ENCODE results near the gene ZBTB33. TPM values are rescaled to one million over a fixed set of nuclear protein-coding genes. Genes with fewer than 3 reads are reported as not detected.

Gene ZBTB33
- total RNA-seq, 2 donors from 2014 or later = 20.5 to 21.3 TPM

- intact Hi-C loops (cut with DNase I) = no loop called here
- Histone ChIP-seq H3K4me3 (no peak overlapping the region), H3K27me3 (replicated peaks; ENCODE audit: insufficient read depth) (no peaks in the 10 kb centered on the region), H3K9me3 (no peaks in the 10 kb centered on the region), H3K27ac (no peak overlapping the region), H3K36me3 (no peaks in the 10 kb centered on the region), H3K4me1 (replicated peaks) (no peaks in the 10 kb centered on the region)
- no peak for TF ChIP-seq POLR2A (IDR thresholded peaks at IDR 0.05)
- TF ChIP-seq, protein P1, sequence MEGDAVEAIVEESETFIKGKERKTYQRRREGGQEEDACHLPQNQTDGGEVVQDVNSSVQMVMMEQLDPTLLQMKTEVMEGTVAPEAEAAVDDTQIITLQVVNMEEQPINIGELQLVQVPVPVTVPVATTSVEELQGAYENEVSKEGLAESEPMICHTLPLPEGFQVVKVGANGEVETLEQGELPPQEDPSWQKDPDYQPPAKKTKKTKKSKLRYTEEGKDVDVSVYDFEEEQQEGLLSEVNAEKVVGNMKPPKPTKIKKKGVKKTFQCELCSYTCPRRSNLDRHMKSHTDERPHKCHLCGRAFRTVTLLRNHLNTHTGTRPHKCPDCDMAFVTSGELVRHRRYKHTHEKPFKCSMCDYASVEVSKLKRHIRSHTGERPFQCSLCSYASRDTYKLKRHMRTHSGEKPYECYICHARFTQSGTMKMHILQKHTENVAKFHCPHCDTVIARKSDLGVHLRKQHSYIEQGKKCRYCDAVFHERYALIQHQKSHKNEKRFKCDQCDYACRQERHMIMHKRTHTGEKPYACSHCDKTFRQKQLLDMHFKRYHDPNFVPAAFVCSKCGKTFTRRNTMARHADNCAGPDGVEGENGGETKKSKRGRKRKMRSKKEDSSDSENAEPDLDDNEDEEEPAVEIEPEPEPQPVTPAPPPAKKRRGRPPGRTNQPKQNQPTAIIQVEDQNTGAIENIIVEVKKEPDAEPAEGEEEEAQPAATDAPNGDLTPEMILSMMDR (IDR thresholded peaks at IDR 0.05) = no peak
- TF ChIP-seq POLR2AphosphoS5 (IDR thresholded peaks at IDR 0.05) = no peak
- no peak for DNase-seq (ENCODE audit: low spot score)
- WGBS = 83% methylated on average over 6 of the region's 6 CpGs
Measured at GRCh38 chrX:120235284-120235683, 15.3 kb upstream of the ZBTB33 start.

GRCh38 chrX:120236687-120237479 is 13.7 kb upstream of the ZBTB33 start:
- H3K36me3 ChIP-seq = no peaks in the 10 kb centered on the region
- no peak for DNase-seq (ENCODE audit: low spot score)
- H3K27ac ChIP-seq = no peak overlapping the region
- no peak overlapping the region for H3K4me3 ChIP-seq
- H3K27me3 ChIP-seq (replicated peaks; ENCODE audit: insufficient read depth) = no peaks in the 10 kb centered on the region
- no peaks in the 10 kb centered on the region for H3K4me1 ChIP-seq (replicated peaks)
- TF ChIP-seq POLR2A (IDR thresholded peaks at IDR 0.05) (no peak), POLR2AphosphoS5 (IDR thresholded peaks at IDR 0.05) (no peak)
- TF ChIP-seq, protein P1 (IDR thresholded peaks at IDR 0.05) = no peak
- intact Hi-C loops (cut with DNase I) = no loop called here
- no peaks in the 10 kb centered on the region for H3K9me3 ChIP-seq
- WGBS = 90% methylated on average over 3 of the region's 3 CpGs

DNA sequence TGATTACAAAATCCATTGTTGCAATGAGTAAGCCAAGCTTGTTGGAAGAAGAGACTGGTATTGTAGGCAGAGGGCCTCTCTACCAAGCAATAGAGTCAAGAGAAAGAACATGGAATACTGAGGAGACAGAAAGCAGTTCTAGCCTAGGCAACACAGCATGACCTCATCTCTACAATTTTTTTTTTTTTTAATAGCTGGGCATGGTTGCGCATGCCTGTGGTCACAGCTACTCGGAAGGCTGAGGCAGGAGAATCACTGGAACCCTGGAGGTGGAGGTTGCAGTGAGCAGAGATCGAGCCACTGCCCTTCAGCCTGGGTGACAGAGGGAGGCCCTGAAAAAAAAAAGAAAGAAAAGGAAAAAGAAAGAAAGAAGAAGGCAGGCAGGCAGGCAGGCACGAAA is 11.7 kb upstream of the ZBTB33 start:
- no peaks in the 10 kb centered on the region for H3K9me3 ChIP-seq
- intact Hi-C loops (cut with DNase I) = no loop called here
- no peak for DNase-seq (ENCODE audit: low spot score)
- H3K4me3 ChIP-seq = no peak overlapping the region
- H3K4me1 ChIP-seq (replicated peaks) = no peaks in the 10 kb centered on the region
- H3K27ac ChIP-seq = no peak overlapping the region
- WGBS = 95% methylated on average over 4 of the region's 4 CpGs
- H3K36me3 ChIP-seq = no peaks in the 10 kb centered on the region
- TF ChIP-seq POLR2A (IDR thresholded peaks at IDR 0.05) (no peak), POLR2AphosphoS5 (IDR thresholded peaks at IDR 0.05) (no peak)
- TF ChIP-seq, protein P1 (IDR thresholded peaks at IDR 0.05) = no peak
- H3K27me3 ChIP-seq (replicated peaks; ENCODE audit: insufficient read depth) = no peaks in the 10 kb centered on the region

DNA sequence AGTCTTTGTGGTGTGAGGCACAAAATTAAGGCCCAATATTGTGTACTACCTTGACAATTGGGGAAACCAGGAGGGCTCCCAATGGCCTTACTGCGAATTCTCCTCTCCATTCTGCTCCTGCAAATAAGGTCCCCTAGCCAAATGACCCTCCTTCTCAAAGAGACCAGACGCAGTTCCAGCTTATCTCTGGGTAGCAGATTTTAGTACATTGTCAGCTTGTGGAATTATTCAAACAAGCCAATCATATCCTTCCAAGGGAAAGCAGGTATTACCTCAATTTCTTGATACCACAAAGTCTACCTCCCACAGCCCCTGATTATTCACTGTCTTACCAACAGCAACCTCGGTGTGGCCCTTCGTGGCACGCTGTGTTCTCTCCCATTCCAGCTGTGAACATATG is 7.8 kb upstream of the ZBTB33 start:
- 89% methylated on average over 4 of the region's 5 CpGs for WGBS
- intact Hi-C loops (cut with DNase I) = no loop called here
- no peak overlapping the region for H3K4me3 ChIP-seq
- no peaks in the 10 kb centered on the region for H3K27me3 ChIP-seq (replicated peaks; ENCODE audit: insufficient read depth)
- no peak for TF ChIP-seq POLR2A (IDR thresholded peaks at IDR 0.05)
- H3K9me3 ChIP-seq = no peaks in the 10 kb centered on the region
- no peaks in the 10 kb centered on the region for H3K4me1 ChIP-seq (replicated peaks)
- no peak for DNase-seq (ENCODE audit: low spot score)
- H3K36me3 ChIP-seq = no peaks in the 10 kb centered on the region
- no peak overlapping the region for H3K27ac ChIP-seq

GRCh38 chrX:120244395-120244734 is 6.2 kb upstream of the ZBTB33 start:
- H3K27me3 ChIP-seq (replicated peaks; ENCODE audit: insufficient read depth) = no peaks in the 10 kb centered on the region
- H3K27ac ChIP-seq = peak overlapping the region; percentile 78 to 80
- TF ChIP-seq POLR2AphosphoS5 (IDR thresholded peaks at IDR 0.05) (no peak), POLR2A (IDR thresholded peaks at IDR 0.05) (no peak)
- TF ChIP-seq, protein P1 (IDR thresholded peaks at IDR 0.05) = no peak
- 0% methylated on average over 16 of the region's 16 CpGs for WGBS
- intact Hi-C loops (cut with DNase I) = no loop called here
- DNase-seq (ENCODE audit: low spot score) = no peak
- H3K4me1 ChIP-seq (replicated peaks) = no peaks in the 10 kb centered on the region
- peak overlapping the region; percentile 49 to 50 for H3K4me3 ChIP-seq
- H3K9me3 ChIP-seq = no peaks in the 10 kb centered on the region
- H3K36me3 ChIP-seq = no peaks in the 10 kb centered on the region
